Measurements from ENCODE around the gene AFMID. TPM values are rescaled to one million over a fixed set of nuclear protein-coding genes. Genes with fewer than 3 reads are reported as not detected.

AFMID gene
- total RNA-seq, 1 donor from 2014 or later, result 26.5 TPM

GRCh38 chr17:78223061-78223460 is 35.9 kb downstream of the AFMID start:
- no peak for DNase-seq (ENCODE audit: low spot score, unreplicated experiment)
- H3K4me1 Mint-ChIP-seq (ENCODE audit: low read depth), result no peaks in the 10 kb centered on the region
- no peaks in the 10 kb centered on the region for H3K9me3 Mint-ChIP-seq (ENCODE audit: low read depth)
- no peak overlapping the region for H3K27ac Mint-ChIP-seq
- TF ChIP-seq CTCF (IDR thresholded peaks at IDR 0.05; ENCODE audit: unreplicated experiment), result no peak
- H3K27me3 Mint-ChIP-seq, result peaks cover 3% of the 10 kb centered on the region
- no peak overlapping the region for H3K4me3 Mint-ChIP-seq (ENCODE audit: low read depth)
- H3K36me3 Mint-ChIP-seq (ENCODE audit: insufficient read depth), result peaks cover 4% of the 10 kb centered on the region

- no peak for DNase-seq (ENCODE audit: low spot score, unreplicated experiment)
- Mint-ChIP-seq H3K9me3 (ENCODE audit: low read depth) (no peaks in the 10 kb centered on the region), H3K27ac (no peak overlapping the region), H3K4me3 (ENCODE audit: low read depth) (no peak overlapping the region), H3K27me3 (peaks cover 3% of the 10 kb centered on the region), H3K36me3 (ENCODE audit: insufficient read depth) (peaks cover 4% of the 10 kb centered on the region), H3K4me1 (ENCODE audit: low read depth) (no peaks in the 10 kb centered on the region)
- TF ChIP-seq CTCF (IDR thresholded peaks at IDR 0.05; ENCODE audit: unreplicated experiment), result no peak
These were observed 36.6 kb downstream of the AFMID start for GRCh38 chr17:78223765-78224164.

- Mint-ChIP-seq H3K9me3 (ENCODE audit: low read depth) (no peaks in the 10 kb centered on the region), H3K27me3 (peaks cover 3% of the 10 kb centered on the region), H3K4me1 (ENCODE audit: low read depth) (no peaks in the 10 kb centered on the region), H3K4me3 (ENCODE audit: low read depth) (no peak overlapping the region), H3K27ac (no peak overlapping the region), H3K36me3 (ENCODE audit: insufficient read depth) (peaks cover 4% of the 10 kb centered on the region)
- no peak for TF ChIP-seq CTCF (IDR thresholded peaks at IDR 0.05; ENCODE audit: unreplicated experiment)
- DNase-seq (ENCODE audit: low spot score, unreplicated experiment), result no peak
These were observed 37.3 kb downstream of the AFMID start for GRCh38 chr17:78224231-78225087.

- no peak for TF ChIP-seq CTCF (IDR thresholded peaks at IDR 0.05; ENCODE audit: unreplicated experiment)
- Mint-ChIP-seq H3K36me3 (ENCODE audit: insufficient read depth) (peaks cover 4% of the 10 kb centered on the region), H3K9me3 (ENCODE audit: low read depth) (no peaks in the 10 kb centered on the region), H3K27me3 (peaks cover 6% of the 10 kb centered on the region), H3K4me1 (ENCODE audit: low read depth) (no peaks in the 10 kb centered on the region), H3K4me3 (ENCODE audit: low read depth) (no peak overlapping the region), H3K27ac (no peak overlapping the region)
- no peak for DNase-seq (ENCODE audit: low spot score, unreplicated experiment)
These were observed 38.1 kb downstream of the AFMID start for GRCh38 chr17:78225088-78225865.

- H3K4me3 Mint-ChIP-seq (ENCODE audit: low read depth), result no peak overlapping the region
- TF ChIP-seq CTCF (IDR thresholded peaks at IDR 0.05; ENCODE audit: unreplicated experiment), result no peak
- no peak overlapping the region for H3K27ac Mint-ChIP-seq
- no peak for DNase-seq (ENCODE audit: low spot score, unreplicated experiment)
- peaks cover 15% of the 10 kb centered on the region for H3K27me3 Mint-ChIP-seq
- H3K9me3 Mint-ChIP-seq (ENCODE audit: low read depth), result no peaks in the 10 kb centered on the region
- H3K36me3 Mint-ChIP-seq (ENCODE audit: insufficient read depth), result peaks cover 3% of the 10 kb centered on the region
- H3K4me1 Mint-ChIP-seq (ENCODE audit: low read depth), result no peaks in the 10 kb centered on the region
These were observed 39.0 kb downstream of the AFMID start for GRCh38 chr17:78226055-78226758.

Measured in progenitor cell of endocrine pancreas (in vitro differentiated cells).